Stimulated activated CD8-positive, alpha-beta memory T cell treated with anti-CD3 and anti-CD28 coated beads, Interleukin-7, amount 100 ng/mL, for 4 hours (primary cell): ENCODE measurements around the gene MATN3.
"Not testable (repeated sequence)": the region's sequence is repeated elsewhere in the genome, so short reads cannot be mapped to it uniquely, and the experiment has no call there.

Source experiments
- DNase-seq, 2 donors: peaks; one replicate each; pipeline ENCODE4 v3.0.0-alpha.2; 2020; ENCODE audit warnings: low read depth in 2 of 2

Gene MATN3

GRCh38 chr2:20012282-20013125, at the start of gene MATN3:
Gene MATN3 (minus strand): TSS chr2:20012668. CDS start chr2:20012631, 37 bp downstream.
- DNase-seq = no peak

GRCh38 chr2:20061940-20062339, 49.5 kb upstream of the MATN3 start:
- DNase-seq = no peak

- DNase-seq = no peak
Observed at GRCh38 chr2:20061476-20061875, 49.0 kb upstream of the MATN3 start.

GRCh38 chr2:20060106-20060505, 47.6 kb upstream of the MATN3 start:
- no peak for DNase-seq

- DNase-seq = no peak
Observed at GRCh38 chr2:20057268-20057667, 44.8 kb upstream of the MATN3 start.

- DNase-seq = no peak
Observed at GRCh38 chr2:20054931-20055330, 42.5 kb upstream of the MATN3 start.

- no peak for DNase-seq
Observed at GRCh38 chr2:20054119-20054518, 41.7 kb upstream of the MATN3 start.

GRCh38 chr2:20052861-20053281, 40.4 kb upstream of the MATN3 start:
- no peak for DNase-seq

- DNase-seq = no peak
Observed at GRCh38 chr2:20052229-20052851, 39.9 kb upstream of the MATN3 start.

- peak; percentile 97 for DNase-seq
Observed at GRCh38 chr2:20051532-20052228, 39.2 kb upstream of the MATN3 start, which contains the start of gene LAPTM4A. Gene LAPTM4A (minus strand): TSS chr2:20051628. CDS start chr2:20051520, 108 bp downstream.

- no peak for DNase-seq
Observed at GRCh38 chr2:20050646-20051531, 38.4 kb upstream of the MATN3 start.

- peak in 1 of 2 donors; percentile 8 for DNase-seq
Observed at GRCh38 chr2:20050104-20050645, 37.7 kb upstream of the MATN3 start.

- no peak for DNase-seq
Observed at GRCh38 chr2:20049637-20050036, 37.2 kb upstream of the MATN3 start.

- no peak for DNase-seq
Observed at GRCh38 chr2:20048488-20049448, 36.3 kb upstream of the MATN3 start.

GRCh38 chr2:20045712-20046292, 33.3 kb upstream of the MATN3 start:
- DNase-seq = not testable (repeated sequence)

- DNase-seq = no peak
Observed at GRCh38 chr2:20044778-20045177, 32.3 kb upstream of the MATN3 start.

GRCh38 chr2:20042531-20042930, 30.1 kb upstream of the MATN3 start:
- no peak for DNase-seq

GRCh38 chr2:20040489-20041172, 28.2 kb upstream of the MATN3 start:
- no peak for DNase-seq

GRCh38 chr2:20037660-20038059, 25.2 kb upstream of the MATN3 start:
- DNase-seq = no peak
